Hippocampal formation (tissue), 2 donors: ENCODE data around the gene TGFBI.

Source experiments
- DNase-seq, 2 donors: peaks; one replicate each; lab custom pipeline; 2025; lab: John Stamatoyannopoulos, UW

TGFBI gene

GRCh38 chr5:136090319-136090718, 61.5 kb downstream of the TGFBI start:
- DNase-seq, result no peak

GRCh38 chr5:136094189-136094912, 65.6 kb downstream of the TGFBI start:
- no peak for DNase-seq

- DNase-seq, result no peak
Observed at GRCh38 chr5:136094913-136095641, 66.3 kb downstream of the TGFBI start.

GRCh38 chr5:136098176-136098575, 69.4 kb downstream of the TGFBI start:
- no peak for DNase-seq

GRCh38 chr5:136099870-136100269, 71.1 kb downstream of the TGFBI start:
- no peak for DNase-seq

- DNase-seq, result no peak
Observed at GRCh38 chr5:136101884-136102283, 73.1 kb downstream of the TGFBI start.

- no peak for DNase-seq
Observed at GRCh38 chr5:136103118-136103517, 74.3 kb downstream of the TGFBI start.

- DNase-seq, result no peak
Observed at GRCh38 chr5:136104306-136104965, 75.6 kb downstream of the TGFBI start.

GRCh38 chr5:136106351-136107031, 77.7 kb downstream of the TGFBI start:
- DNase-seq, result no peak

- no peak for DNase-seq
Observed at GRCh38 chr5:136108180-136108611, 79.4 kb downstream of the TGFBI start.

- DNase-seq, result no peak
Observed at GRCh38 chr5:136108766-136109165, 80.0 kb downstream of the TGFBI start.

- DNase-seq, result no peak
Observed at GRCh38 chr5:136109453-136110135, 80.8 kb downstream of the TGFBI start.
